GM12878 (cell line): Measurements from ENCODE around the gene CDK5R2.

Experiments used
- CTCF ChIP-seq, 3 experiments: IDR thresholded peaks in 2 of 3; conservative IDR thresholded peaks in 1 of 3; 2 replicates each; pipeline ENCODE4 v1.5.1; 2011; ENCODE audit warnings: low read depth in 3 of 3, low read length in 3 of 3, mild to moderate bottlenecking in 3 of 3, control low read depth in 2 of 3, moderate library complexity in 2 of 3, inconsistent platforms in 1 of 3, mixed read lengths in 1 of 3; ENCODE audit not compliant: control insufficient read depth in 2 of 3, insufficient read depth in 1 of 3; ENCODE audit errors: extremely low read depth in 1 of 3
- PRDM15 ChIP-seq: fragments of 450-650 bp; formaldehyde crosslinking; IDR thresholded peaks from 2 replicates; pipeline ENCODE4 v1.4.0; 2020; ENCODE audit warnings: mild to moderate bottlenecking, moderate library complexity
- TBL1XR1 ChIP-seq: IDR thresholded peaks from 2 replicates; pipeline ENCODE4 v1.6.1; 2012; ENCODE audit warnings: low read depth, low read length, improper control_type of control experiment

- TF ChIP-seq TBL1XR1: no peak
- TF ChIP-seq CTCF (IDR thresholded peaks at IDR 0.05 in 2 of 3, conservative IDR thresholded peaks at IDR 0.05 in 1 of 3; ENCODE audit: control insufficient read depth in 2 of 3, extremely low read depth in 1 of 3, insufficient read depth in 1 of 3, low read depth in 3 of 3, low read length in 3 of 3): no peak
- no peak for TF ChIP-seq PRDM15 (CRISPR knock-in tag)
Observed at GRCh38 chr2:218925434-218925833, 34.0 kb upstream of the CDK5R2 start.
